Liver (tissue), 2 donors: Measurements from ENCODE around the gene MRPS9.

Source experiments
- FOXA2 ChIP-seq: IDR thresholded peaks from 2 replicates; pipeline ENCODE4 v1.6.1; 2016; ENCODE audit warnings: antibody characterized with exemption
- JUND ChIP-seq, 2 donors: IDR thresholded peaks; 2 replicates each; pipeline ENCODE4 v1.6.1; 2016; ENCODE audit warnings: antibody characterized with exemption in 2 of 2
- donor health status: healthy.

DNA sequence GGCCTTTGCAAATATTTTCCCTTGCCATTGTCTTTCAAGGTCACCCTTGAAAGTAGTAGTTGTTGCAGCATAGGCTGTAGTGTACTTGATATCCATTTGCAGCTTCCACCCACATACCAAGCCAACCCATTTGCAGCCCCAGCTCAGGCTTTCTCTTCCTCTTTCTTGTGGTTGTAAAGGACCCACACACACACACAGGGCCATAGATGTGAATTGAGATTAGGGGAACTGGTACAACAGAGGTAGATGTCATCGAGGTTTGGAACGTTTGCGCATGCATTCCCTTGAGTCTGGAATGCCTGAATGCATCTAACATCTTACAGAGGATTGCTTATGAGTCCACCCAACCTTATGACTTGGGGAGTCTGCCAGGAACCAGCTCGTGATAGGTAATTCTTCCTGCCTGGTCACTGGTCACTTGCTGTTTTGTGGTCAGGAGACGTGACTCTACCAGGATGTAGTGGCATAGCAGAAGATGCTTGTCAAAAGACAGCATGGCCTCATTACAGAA, 91.9 kb downstream of the MRPS9 start:
- TF ChIP-seq JUND (IDR thresholded peaks at IDR 0.05) (no peak), FOXA2 (no peak)
